OCI-LY1 (cell line): ENCODE measurements around the gene OLFM3.

Experiments used
- H2AFZ ChIP-seq: fragments of 200-600 bp; sonication (generic), shearing (Covaris generic); 2 replicates; pipeline ENCODE4 v1.6.0; 2014; ENCODE audit warnings: antibody characterized with exemption, mild to moderate bottlenecking, low read length
- H3F3A ChIP-seq: fragments of 200-600 bp; sonication (generic), shearing (Covaris generic); 2 replicates; pipeline ENCODE4 v1.6.0; 2014; ENCODE audit warnings: mild to moderate bottlenecking, antibody characterized with exemption, low read length, moderate library complexity; ENCODE audit not compliant: insufficient read depth
- H3K27ac ChIP-seq: fragments of 200-600 bp; sonication (generic); 2 replicates; pipeline ENCODE4 v1.5.1; 2014; ENCODE audit warnings: low read length, mixed run types, mild to moderate bottlenecking, low read depth; ENCODE audit not compliant: poor library complexity, severe bottlenecking
- H3K27me3 ChIP-seq: fragments of 200-600 bp; sonication (generic); 2 replicates; pipeline ENCODE4 v1.6.0; 2014; ENCODE audit warnings: antibody characterized with exemption, mild to moderate bottlenecking, low read length, moderate library complexity; ENCODE audit not compliant: insufficient read depth
- H3K36me3 ChIP-seq: fragments of 200-600 bp; sonication (generic); 2 replicates; pipeline ENCODE4 v1.6.1; 2014; ENCODE audit warnings: mild to moderate bottlenecking, antibody characterized with exemption, low read length, moderate library complexity, mixed read lengths; ENCODE audit not compliant: insufficient read depth
- H3K4me1 ChIP-seq: fragments of 200-600 bp; sonication (generic); 2 replicates; pipeline ENCODE4 v1.5.1; 2014; ENCODE audit warnings: mild to moderate bottlenecking, low read length, moderate library complexity; ENCODE audit not compliant: insufficient read depth, severe bottlenecking
- H3K4me2 ChIP-seq: fragments of 200-600 bp; sonication (generic), shearing (Covaris generic); 2 replicates; pipeline ENCODE4 v1.6.1; 2014; ENCODE audit warnings: low read length
- H3K4me3 ChIP-seq: fragments of 200-600 bp; sonication (generic); 2 replicates; pipeline ENCODE4 v1.5.1; 2014; ENCODE audit warnings: low read length, low read depth, mild to moderate bottlenecking, mixed read lengths; ENCODE audit not compliant: poor library complexity, severe bottlenecking
- H3K79me2 ChIP-seq: fragments of 200-600 bp; shearing (Covaris generic); 2 replicates; pipeline ENCODE4 v1.6.1; 2016; ENCODE audit warnings: mixed run types, low read length, mixed read lengths; ENCODE audit not compliant: insufficient read depth
- H3K9ac ChIP-seq: fragments of 200-600 bp; sonication (generic), shearing (Covaris generic); 2 replicates; pipeline ENCODE4 v1.6.1; 2014; ENCODE audit warnings: mild to moderate bottlenecking, low read length, mixed read lengths
- H3K9me2 ChIP-seq: fragments of 200-600 bp; sonication (generic), shearing (Covaris generic); 2 replicates; pipeline ENCODE4 v1.6.1; 2014; ENCODE audit warnings: low read depth, mild to moderate bottlenecking, low read length, mixed read lengths
- H3K9me3 ChIP-seq: fragments of 200-600 bp; shearing (Covaris generic); 2 replicates; pipeline ENCODE4 v1.6.1; 2014; ENCODE audit warnings: low read length, mixed read lengths
- H4K20me1 ChIP-seq: fragments of 200-600 bp; sonication (generic), shearing (Covaris generic); 2 replicates; pipeline ENCODE4 v1.6.0; 2016; ENCODE audit warnings: mild to moderate bottlenecking, low read length; ENCODE audit not compliant: insufficient read depth
- EZH2 ChIP-seq: fragments of 200-600 bp; sonication (generic), shearing (Covaris generic); IDR thresholded peaks from 2 replicates; pipeline ENCODE4 v1.8.0; 2017; ENCODE audit warnings: borderline replicate concordance, mixed run types, mild to moderate bottlenecking, antibody characterized with exemption, low read length, moderate library complexity, mixed read lengths
- TF ChIP-seq, protein P1 (sequence below): fragments of 200-600 bp; sonication (generic), shearing (Covaris generic); IDR thresholded peaks from 2 replicates; pipeline ENCODE4 v1.5.1; 2017; ENCODE audit warnings: mild to moderate bottlenecking, antibody characterized with exemption, low read length, moderate library complexity, mixed read lengths

OLFM3 gene

DNA sequence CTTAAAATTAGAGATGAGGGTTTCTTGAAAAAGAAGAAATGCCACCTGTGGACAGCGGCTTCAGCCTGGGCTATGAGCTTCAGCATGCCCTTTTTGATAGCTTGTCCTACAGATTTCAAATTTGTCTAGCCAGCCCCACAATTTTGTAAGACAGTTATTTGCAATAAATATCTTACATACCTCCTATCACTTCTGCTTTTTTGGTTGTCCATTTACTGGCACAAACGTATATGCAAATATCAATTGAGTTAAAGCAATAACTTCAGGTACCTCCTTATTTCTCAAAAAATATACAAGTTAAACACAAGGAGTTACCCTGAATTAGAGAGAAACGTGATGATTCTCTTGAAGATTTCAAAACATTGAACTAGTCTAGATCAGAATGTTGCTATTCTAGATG, 53.5 kb downstream of the OLFM3 start:
- TF ChIP-seq EZH2 = no peak
- TF ChIP-seq, protein P1, sequence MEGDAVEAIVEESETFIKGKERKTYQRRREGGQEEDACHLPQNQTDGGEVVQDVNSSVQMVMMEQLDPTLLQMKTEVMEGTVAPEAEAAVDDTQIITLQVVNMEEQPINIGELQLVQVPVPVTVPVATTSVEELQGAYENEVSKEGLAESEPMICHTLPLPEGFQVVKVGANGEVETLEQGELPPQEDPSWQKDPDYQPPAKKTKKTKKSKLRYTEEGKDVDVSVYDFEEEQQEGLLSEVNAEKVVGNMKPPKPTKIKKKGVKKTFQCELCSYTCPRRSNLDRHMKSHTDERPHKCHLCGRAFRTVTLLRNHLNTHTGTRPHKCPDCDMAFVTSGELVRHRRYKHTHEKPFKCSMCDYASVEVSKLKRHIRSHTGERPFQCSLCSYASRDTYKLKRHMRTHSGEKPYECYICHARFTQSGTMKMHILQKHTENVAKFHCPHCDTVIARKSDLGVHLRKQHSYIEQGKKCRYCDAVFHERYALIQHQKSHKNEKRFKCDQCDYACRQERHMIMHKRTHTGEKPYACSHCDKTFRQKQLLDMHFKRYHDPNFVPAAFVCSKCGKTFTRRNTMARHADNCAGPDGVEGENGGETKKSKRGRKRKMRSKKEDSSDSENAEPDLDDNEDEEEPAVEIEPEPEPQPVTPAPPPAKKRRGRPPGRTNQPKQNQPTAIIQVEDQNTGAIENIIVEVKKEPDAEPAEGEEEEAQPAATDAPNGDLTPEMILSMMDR = no peak
- Histone ChIP-seq H3K9me3 (no peaks in the 10 kb centered on the region), H3K4me2 (no peak overlapping the region), H3K79me2 (no peaks in the 10 kb centered on the region), H3K36me3 (no peaks in the 10 kb centered on the region), H2AFZ (no peak overlapping the region), H3F3A (no peaks in the 10 kb centered on the region), H3K9me2 (no peaks in the 10 kb centered on the region), H3K4me3 (no peak overlapping the region), H3K27ac (no peak overlapping the region), H3K9ac (no peak overlapping the region), H4K20me1 (no peaks in the 10 kb centered on the region), H3K4me1 (no peaks in the 10 kb centered on the region), H3K27me3 (no peaks in the 10 kb centered on the region)

DNA sequence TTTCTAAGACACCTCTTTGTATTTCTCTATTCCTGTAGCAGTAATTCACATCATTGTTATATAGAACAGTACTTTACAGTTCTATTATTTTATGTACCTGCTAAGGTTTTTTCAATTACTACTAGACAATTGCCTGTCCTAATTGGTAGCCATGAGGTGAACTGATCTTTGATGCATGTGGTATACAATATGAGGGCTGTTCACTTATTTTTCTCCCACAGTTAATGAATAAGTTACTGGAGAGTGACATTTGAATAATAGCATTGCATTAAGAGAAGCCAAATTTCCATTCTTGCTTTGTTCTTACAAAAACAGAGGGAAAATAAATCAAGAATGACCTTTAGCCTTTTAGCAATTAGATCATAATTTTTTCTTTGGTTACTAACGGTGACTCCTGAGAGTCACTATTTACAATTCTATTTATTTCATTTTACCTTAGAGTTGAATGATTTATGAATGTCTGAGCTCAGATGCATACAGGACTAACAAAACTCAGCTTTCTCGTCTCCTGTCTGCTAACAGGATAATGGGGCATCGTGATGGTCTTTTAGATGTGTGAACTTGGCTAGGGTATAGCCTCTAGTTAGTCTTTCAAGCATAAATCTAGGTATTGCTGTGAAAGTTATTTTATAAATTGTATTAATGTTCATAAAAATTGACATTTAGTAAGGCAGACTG, 54.1 kb downstream of the OLFM3 start:
- Histone ChIP-seq H2AFZ (no peak overlapping the region), H3K4me2 (no peak overlapping the region), H3K9ac (no peak overlapping the region), H3F3A (no peaks in the 10 kb centered on the region), H3K79me2 (no peaks in the 10 kb centered on the region), H4K20me1 (no peaks in the 10 kb centered on the region), H3K9me3 (no peaks in the 10 kb centered on the region), H3K27me3 (no peaks in the 10 kb centered on the region), H3K4me1 (no peaks in the 10 kb centered on the region), H3K36me3 (no peaks in the 10 kb centered on the region), H3K9me2 (no peaks in the 10 kb centered on the region), H3K27ac (no peak overlapping the region), H3K4me3 (no peak overlapping the region)
- no peak for TF ChIP-seq EZH2
- TF ChIP-seq, protein P1 = no peak

DNA sequence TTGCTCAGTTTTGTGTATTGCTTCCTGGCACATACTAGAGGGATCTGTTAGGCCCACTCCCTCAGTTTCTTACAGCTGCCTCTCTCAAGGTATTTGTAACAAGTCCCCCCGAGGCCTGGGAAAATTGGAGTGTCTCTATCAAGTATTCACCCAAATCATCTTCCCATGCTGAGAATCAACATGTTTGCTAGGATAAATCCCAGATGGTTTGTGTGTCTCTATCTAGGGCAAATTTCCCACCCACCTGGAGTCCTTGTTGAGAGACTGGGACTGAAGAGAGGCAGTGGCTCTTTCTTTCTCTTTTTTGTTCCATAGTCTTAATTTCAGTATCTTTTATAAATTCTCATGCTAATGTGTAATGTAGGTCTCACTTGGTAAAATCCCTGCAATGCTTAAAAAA, 58.0 kb downstream of the OLFM3 start:
- Histone ChIP-seq H2AFZ (no peak overlapping the region), H3F3A (no peaks in the 10 kb centered on the region), H3K27ac (no peak overlapping the region), H3K4me3 (no peak overlapping the region), H3K4me2 (no peak overlapping the region), H3K79me2 (no peaks in the 10 kb centered on the region), H3K9me2 (no peaks in the 10 kb centered on the region), H3K27me3 (no peaks in the 10 kb centered on the region), H3K9ac (no peak overlapping the region), H3K36me3 (no peaks in the 10 kb centered on the region), H3K9me3 (no peaks in the 10 kb centered on the region), H3K4me1 (no peaks in the 10 kb centered on the region), H4K20me1 (no peaks in the 10 kb centered on the region)
- TF ChIP-seq, protein P1 = no peak
- no peak for TF ChIP-seq EZH2
